Activated CD4-positive, alpha-beta T cell treated with anti-CD3 and anti-CD28 coated beads for 24 hours (primary cell): ENCODE measurements around the gene SLC35F1.

Source experiments
- DNase-seq, 2 donors: peaks; one replicate each; pipeline ENCODE4 v3.0.0-alpha.2; 2020; ENCODE audit warnings: low read depth in 2 of 2

The SLC35F1 gene

GRCh38 chr6:118122801-118123200 is 215.7 kb downstream of the SLC35F1 start:
- DNase-seq = no peak

- no peak for DNase-seq
These were observed 216.5 kb downstream of the SLC35F1 start for GRCh38 chr6:118123503-118124037.

- DNase-seq = no peak
These were observed 217.8 kb downstream of the SLC35F1 start for GRCh38 chr6:118124851-118125250.

GRCh38 chr6:118128755-118129154 is 221.7 kb downstream of the SLC35F1 start:
- DNase-seq = no peak

GRCh38 chr6:118134206-118134605 is 227.1 kb downstream of the SLC35F1 start:
- DNase-seq = no peak

- no peak for DNase-seq
These were observed 227.7 kb downstream of the SLC35F1 start for GRCh38 chr6:118134736-118135135.

GRCh38 chr6:118135371-118135770 is 228.3 kb downstream of the SLC35F1 start:
- no peak for DNase-seq

GRCh38 chr6:118141211-118141610 is 234.1 kb downstream of the SLC35F1 start:
- no peak for DNase-seq

GRCh38 chr6:118146584-118146983 is 239.5 kb downstream of the SLC35F1 start:
- DNase-seq = no peak

GRCh38 chr6:118147511-118147910 is 240.4 kb downstream of the SLC35F1 start:
- no peak for DNase-seq

GRCh38 chr6:118148561-118148960 is 241.5 kb downstream of the SLC35F1 start:
- DNase-seq = no peak

- DNase-seq = no peak
These were observed 245.5 kb downstream of the SLC35F1 start for GRCh38 chr6:118152524-118152923.

- no peak for DNase-seq
These were observed 254.3 kb downstream of the SLC35F1 start for GRCh38 chr6:118161343-118161742.

- DNase-seq = no peak
These were observed 256.5 kb downstream of the SLC35F1 start for GRCh38 chr6:118163542-118163941.

GRCh38 chr6:118165500-118165899 is 258.4 kb downstream of the SLC35F1 start:
- DNase-seq = no peak

- DNase-seq = no peak
These were observed 261.4 kb downstream of the SLC35F1 start for GRCh38 chr6:118168421-118168820.

- DNase-seq = no peak
These were observed 264.8 kb downstream of the SLC35F1 start for GRCh38 chr6:118171852-118172251.

GRCh38 chr6:118174071-118174470 is 267.0 kb downstream of the SLC35F1 start:
- no peak for DNase-seq

GRCh38 chr6:118177720-118178119 is 270.7 kb downstream of the SLC35F1 start:
- no peak for DNase-seq

- DNase-seq = no peak
These were observed 272.0 kb downstream of the SLC35F1 start for GRCh38 chr6:118179048-118179447.

- DNase-seq = no peak
These were observed 279.9 kb downstream of the SLC35F1 start for GRCh38 chr6:118186672-118187567.

GRCh38 chr6:118187568-118188164 is 280.6 kb downstream of the SLC35F1 start:
- DNase-seq = no peak

GRCh38 chr6:118188561-118188960 is 281.5 kb downstream of the SLC35F1 start:
- no peak for DNase-seq
